ENCODE measurements around the gene FCN3. TPM values are rescaled to one million over a fixed set of nuclear protein-coding genes. Genes with fewer than 3 reads are reported as not detected.

The FCN3 gene
- total and polyA plus RNA-seq, 4 experiments from 2014 or later, result not detected

- no peaks in the 10 kb centered on the region for H3K27me3 Mint-ChIP-seq
- H3K9me3 Mint-ChIP-seq, result peaks cover 0 to 2% (median 0%) of the 10 kb centered on the region in 8 donors
- CTCF ChIA-PET (ENCODE audit: partially characterized antibody), result interaction anchor here (1.6 to 9.0 kb wide), 11 partner anchors 7 to 248 kb away, joined by 4 to 105 read pairs (median 23); partner anchors contain the start of genes MAP3K6 and SYTL1
- intact Hi-C loops (cut with micrococcal nuclease), result no loop called here
- no peak for DNase-seq
- H3K27ac ChIP-seq (ENCODE audit: low read depth, low read length), result no peak overlapping the region
- H3K4me3 Mint-ChIP-seq, result peak overlapping the region in 7 of 8 donors; percentile 32 to 96 (median 70)
- H3K4me1 Mint-ChIP-seq, result peaks cover 20 to 65% (median 40%) of the 10 kb centered on the region in 4 donors
- H3K27ac Mint-ChIP-seq, result peak overlapping the region in 5 of 7 donors; percentile 4 to 68 (median 59)
- no peaks in the 10 kb centered on the region for H3K27me3 ChIP-seq (ENCODE audit: insufficient read depth, low read length)
- H3K9me3 ChIP-seq (ENCODE audit: control insufficient read depth in 1 of 2, low read length in 2 of 2), result no peaks in the 10 kb centered on the region
- peaks cover 0 to 3% of the 10 kb centered on the region in 2 donors for H3K36me3 Mint-ChIP-seq
- peaks cover 47% of the 10 kb centered on the region for H3K4me1 ChIP-seq (ENCODE audit: insufficient read depth, low read length)
- POLR2A ChIA-PET (ENCODE audit: partially characterized antibody), result interaction anchor here (1.3 to 15.5 kb wide), 3 partner anchors 10 to 36 kb away, joined by 3 to 202 read pairs (median 21); partner anchors contain the start of gene SYTL1
- H3K36me3 ChIP-seq (ENCODE audit: insufficient read depth, low read length), result no peaks in the 10 kb centered on the region
- H3K4me3 ChIP-seq (ENCODE audit: low read length in 2 of 2), result no peak overlapping the region
Measured at GRCh38 chr1:27358928-27359313, 15.7 kb downstream of the FCN3 start.

- Mint-ChIP-seq H3K9me3 (peaks cover 0 to 2% (median 0%) of the 10 kb centered on the region in 8 donors), H3K27me3 (no peaks in the 10 kb centered on the region), H3K36me3 (peaks cover 0 to 4% of the 10 kb centered on the region in 2 donors), H3K27ac (peak overlapping the region in 2 of 7 donors; percentile 84 to 90), H3K4me1 (peaks cover 20 to 62% (median 40%) of the 10 kb centered on the region in 4 donors), H3K4me3 (peak overlapping the region in 7 of 8 donors; percentile 74 to 96 (median 79))
- H3K4me3 ChIP-seq (ENCODE audit: low read length in 2 of 2), result no peak overlapping the region
- intact Hi-C loops (cut with micrococcal nuclease), result no loop called here
- H3K4me1 ChIP-seq (ENCODE audit: insufficient read depth, low read length), result peaks cover 47% of the 10 kb centered on the region
- no peaks in the 10 kb centered on the region for H3K27me3 ChIP-seq (ENCODE audit: insufficient read depth, low read length)
- H3K9me3 ChIP-seq (ENCODE audit: control insufficient read depth in 1 of 2, low read length in 2 of 2), result no peaks in the 10 kb centered on the region
- DNase-seq, result no peak
- CTCF ChIA-PET (ENCODE audit: partially characterized antibody), result interaction anchor here (1.2 to 9.0 kb wide), 24 partner anchors 8 to 249 kb away, joined by 3 to 105 read pairs (median 9); partner anchors contain the start of genes CD164L2, MAP3K6 and SYTL1
- POLR2A ChIA-PET (ENCODE audit: partially characterized antibody), result interaction anchor here (0.6 to 15.5 kb wide), 12 partner anchors 8 to 305 kb away, joined by 3 to 202 read pairs (median 4); partner anchors contain the start of genes CD164L2, MAP3K6 and SYTL1
- H3K27ac ChIP-seq (ENCODE audit: low read depth, low read length), result no peak overlapping the region
- no peaks in the 10 kb centered on the region for H3K36me3 ChIP-seq (ENCODE audit: insufficient read depth, low read length)
Measured at GRCh38 chr1:27358038-27358927, 16.3 kb downstream of the FCN3 start.

DNA sequence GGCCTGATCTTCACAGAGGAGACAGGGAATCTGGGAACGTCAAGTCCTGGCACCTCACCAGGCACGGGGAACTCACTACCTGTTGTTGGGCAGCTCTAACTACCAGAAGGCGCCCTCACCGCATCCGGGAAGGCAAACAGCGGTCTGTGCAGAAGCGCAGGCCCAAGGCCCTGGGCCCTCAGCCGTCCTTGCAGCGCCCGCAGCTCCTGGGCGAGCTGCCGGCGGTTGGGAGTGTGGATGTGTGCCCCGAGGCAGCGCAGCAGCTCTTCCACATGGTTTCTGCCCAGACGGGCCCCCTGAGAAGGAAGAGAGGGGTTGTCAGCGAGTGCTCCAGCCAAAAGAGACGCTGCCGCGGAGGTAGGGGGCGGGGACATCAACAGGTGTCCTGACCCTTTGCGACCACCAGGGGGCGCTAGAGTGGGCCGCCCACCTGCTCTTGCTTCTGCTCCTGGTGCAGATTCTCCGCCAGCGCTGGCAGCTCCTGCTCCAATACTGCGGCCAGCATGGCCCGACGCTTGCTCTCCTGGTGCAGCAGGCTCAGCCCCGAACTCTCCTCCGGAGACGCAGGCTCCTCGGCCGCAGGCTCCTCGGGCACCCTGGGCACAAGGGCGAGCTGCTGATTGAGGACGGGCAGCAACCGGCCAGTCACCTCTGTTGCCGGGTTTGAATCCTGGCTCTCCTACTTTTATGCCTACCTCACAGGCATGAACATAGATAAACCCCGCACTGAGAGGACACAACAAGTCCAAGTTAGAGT lies 17.2 kb downstream of the FCN3 start:
- Histone ChIP-seq H3K4me3 (ENCODE audit: low read length in 2 of 2) (peak overlapping the region; percentile 44 to 71), H3K36me3 (ENCODE audit: insufficient read depth, low read length) (no peaks in the 10 kb centered on the region), H3K4me1 (ENCODE audit: insufficient read depth, low read length) (peaks cover 47% of the 10 kb centered on the region), H3K9me3 (ENCODE audit: control insufficient read depth in 1 of 2, low read length in 2 of 2) (no peaks in the 10 kb centered on the region), H3K27ac (ENCODE audit: low read depth, low read length) (peak overlapping the region; percentile 57), H3K27me3 (ENCODE audit: insufficient read depth, low read length) (no peaks in the 10 kb centered on the region)
- intact Hi-C loops (cut with micrococcal nuclease), result loop anchor here (1.0 kb wide), 4 partner anchors 8 to 38 kb away; no protein-coding TSS in a partner anchor
- H3K9me3 Mint-ChIP-seq, result peaks cover 0 to 2% (median 0%) of the 10 kb centered on the region in 8 donors
- ChIA-PET CTCF (ENCODE audit: partially characterized antibody) (interaction anchor here (0.7 to 9.0 kb wide), 26 partner anchors 8 to 315 kb away, joined by 3 to 105 read pairs (median 9); partner anchors contain the start of genes CD164L2, IFI6, MAP3K6 and SYTL1), POLR2A (ENCODE audit: partially characterized antibody) (interaction anchor here (0.5 to 15.5 kb wide), 16 partner anchors 9 to 306 kb away, joined by 3 to 202 read pairs (median 4); partner anchors contain the start of genes CD164L2, MAP3K6, SYTL1 and WDTC1)
- H3K27me3 Mint-ChIP-seq, result no peaks in the 10 kb centered on the region
- peak overlapping the region; percentile 72 to 90 (median 84) for H3K27ac Mint-ChIP-seq
- peak overlapping the region; percentile 74 to 85 (median 80) for H3K4me3 Mint-ChIP-seq
- DNase-seq, result peak; percentile 80 to 84 (median 83)
- peaks cover 18 to 56% (median 40%) of the 10 kb centered on the region in 4 donors for H3K4me1 Mint-ChIP-seq
- H3K36me3 Mint-ChIP-seq, result peaks cover 0 to 7% of the 10 kb centered on the region in 2 donors

DNA sequence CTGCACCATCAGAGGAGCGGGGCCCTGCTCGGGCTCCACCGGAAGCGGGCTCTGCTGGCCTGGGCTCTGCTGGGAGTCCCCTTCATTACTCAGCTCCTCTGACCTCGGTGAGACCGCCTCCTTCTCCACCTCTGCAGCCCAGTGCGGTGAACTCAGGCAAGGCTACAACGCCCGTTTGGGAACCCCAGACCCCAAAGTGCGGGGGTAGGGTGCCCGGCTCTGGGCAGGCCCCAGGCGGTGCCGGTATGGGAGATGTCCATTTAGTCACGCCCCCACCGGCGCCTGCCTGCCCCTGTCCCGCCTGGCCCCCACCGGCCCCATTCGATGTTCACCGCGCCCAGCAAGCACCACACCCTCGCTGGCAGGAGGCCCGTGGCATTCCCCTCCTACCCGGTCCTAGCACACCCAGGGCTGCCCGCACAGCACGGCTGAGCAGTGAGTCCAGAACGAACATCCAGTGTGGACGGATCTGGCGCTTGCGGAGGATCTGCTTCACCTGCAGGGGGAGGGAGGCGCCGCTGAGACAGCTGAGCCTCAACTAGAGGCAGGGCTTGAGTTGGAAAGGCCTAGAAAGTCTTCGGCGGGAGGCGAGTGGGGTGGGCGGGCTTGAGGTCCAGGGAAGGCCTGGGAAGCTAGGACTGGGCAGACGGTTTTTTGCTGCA lies 17.9 kb downstream of the FCN3 start:
- H3K4me1 ChIP-seq (ENCODE audit: insufficient read depth, low read length), result peaks cover 47% of the 10 kb centered on the region
- POLR2A ChIA-PET (ENCODE audit: partially characterized antibody), result interaction anchor here (0.5 to 15.5 kb wide), 15 partner anchors 8 to 306 kb away, joined by 3 to 202 read pairs (median 4); partner anchors contain the start of genes MAP3K6, SYTL1 and WDTC1
- H3K27ac ChIP-seq (ENCODE audit: low read depth, low read length), result peak overlapping the region; percentile 57
- peaks cover 0 to 10% of the 10 kb centered on the region in 2 donors for H3K36me3 Mint-ChIP-seq
- H3K4me3 Mint-ChIP-seq, result peak overlapping the region; percentile 74 to 85 (median 80)
- peak in 3 of 5 donors; percentile 30 to 76 (median 32) for DNase-seq
- peaks cover 0 to 2% (median 0%) of the 10 kb centered on the region in 8 donors for H3K9me3 Mint-ChIP-seq
- H3K27me3 Mint-ChIP-seq, result no peaks in the 10 kb centered on the region
- no peaks in the 10 kb centered on the region for H3K9me3 ChIP-seq (ENCODE audit: control insufficient read depth in 1 of 2, low read length in 2 of 2)
- intact Hi-C loops (cut with micrococcal nuclease), result loop anchor here (1.0 kb wide), 4 partner anchors 9 to 39 kb away; no protein-coding TSS in a partner anchor
- peaks cover 18 to 52% (median 40%) of the 10 kb centered on the region in 4 donors for H3K4me1 Mint-ChIP-seq
- no peaks in the 10 kb centered on the region for H3K36me3 ChIP-seq (ENCODE audit: insufficient read depth, low read length)
- peak overlapping the region; percentile 44 to 71 for H3K4me3 ChIP-seq (ENCODE audit: low read length in 2 of 2)
- CTCF ChIA-PET (ENCODE audit: partially characterized antibody), result interaction anchor here (0.7 to 9.0 kb wide), 27 partner anchors 8 to 315 kb away, joined by 3 to 105 read pairs (median 9); partner anchors contain the start of genes CD164L2, IFI6, MAP3K6 and SYTL1
- peak overlapping the region; percentile 72 to 90 (median 84) for H3K27ac Mint-ChIP-seq
- no peaks in the 10 kb centered on the region for H3K27me3 ChIP-seq (ENCODE audit: insufficient read depth, low read length)

- Histone ChIP-seq H3K36me3 (ENCODE audit: insufficient read depth, low read length) (peaks cover 4% of the 10 kb centered on the region), H3K4me3 (ENCODE audit: low read length in 2 of 2) (peak overlapping the region in 1 of 2 donors; percentile 15)
- intact Hi-C loops (cut with micrococcal nuclease), result no loop called here
Measured at GRCh38 chr1:27356277-27356618, 18.4 kb downstream of the FCN3 start.

More at GRCh38 chr1:27356277-27356618, 18.4 kb downstream of the FCN3 start:
- Histone ChIP-seq H3K9me3 (ENCODE audit: control insufficient read depth in 1 of 2, low read length in 2 of 2) (no peaks in the 10 kb centered on the region), H3K4me1 (ENCODE audit: insufficient read depth, low read length) (peaks cover 47% of the 10 kb centered on the region), H3K27me3 (ENCODE audit: insufficient read depth, low read length) (no peaks in the 10 kb centered on the region), H3K27ac (ENCODE audit: low read depth, low read length) (peak overlapping the region; percentile 30)
- Mint-ChIP-seq H3K36me3 (peaks cover 0 to 14% of the 10 kb centered on the region in 2 donors), H3K9me3 (peaks cover 0 to 2% (median 0%) of the 10 kb centered on the region in 8 donors), H3K4me1 (peaks cover 18 to 52% (median 40%) of the 10 kb centered on the region in 4 donors), H3K27me3 (no peaks in the 10 kb centered on the region), H3K27ac (peak overlapping the region in 4 of 7 donors; percentile 12 to 84 (median 48)), H3K4me3 (peak overlapping the region; percentile 36 to 84 (median 65))
- ChIA-PET POLR2A (ENCODE audit: partially characterized antibody) (interaction anchor here (0.5 to 15.5 kb wide), 7 partner anchors 10 to 43 kb away, joined by 3 to 202 read pairs (median 3); partner anchors contain the start of genes MAP3K6 and SYTL1), CTCF (ENCODE audit: partially characterized antibody) (interaction anchor here (1.4 to 9.0 kb wide), 10 partner anchors 10 to 313 kb away, joined by 3 to 105 read pairs (median 20); partner anchors contain the start of genes MAP3K6 and SYTL1)
- DNase-seq, result no peak

Data from CD4-positive, alpha-beta memory T cell (primary cell).